Suprapubic skin (tissue), 4 donors: ENCODE measurements around the gene TRIM44.

Source experiments
- EP300 ChIP-seq: sonication (generic); formaldehyde crosslinking; IDR thresholded peaks from one replicate; pipeline ENCODE4 v1.6.1; 2017; ENCODE audit warnings: antibody characterized with exemption
- POLR2A ChIP-seq, 2 donors: fragments of 450-650 bp; IDR thresholded peaks; one replicate each; pipeline ENCODE4 v1.6.1; 2017; ENCODE audit warnings: antibody characterized with exemption in 2 of 2, mild to moderate bottlenecking in 2 of 2, moderate library complexity in 2 of 2
- POLR2AphosphoS5 ChIP-seq, 3 donors: sonication (generic); formaldehyde crosslinking; IDR thresholded peaks; one replicate each; pipeline ENCODE4 v1.6.1; 2017; ENCODE audit warnings: antibody characterized with exemption in 3 of 3
- TF ChIP-seq, protein P1 (sequence below), 2 donors: fragments of 200-600 bp in 1 of 2; fragments of 450-650 bp in 1 of 2; sonication (generic) in 1 of 2; IDR thresholded peaks; one replicate each; pipeline ENCODE4 v1.5.1; 2016 to 2019; ENCODE audit warnings: antibody characterized with exemption in 2 of 2, mild to moderate bottlenecking in 1 of 2, moderate library complexity in 1 of 2

- no peak for TF ChIP-seq POLR2A (IDR thresholded peaks at IDR 0.05)
- no peak for TF ChIP-seq EP300
- no peak for TF ChIP-seq POLR2AphosphoS5 (IDR thresholded peaks at IDR 0.05)
- TF ChIP-seq, protein P1, sequence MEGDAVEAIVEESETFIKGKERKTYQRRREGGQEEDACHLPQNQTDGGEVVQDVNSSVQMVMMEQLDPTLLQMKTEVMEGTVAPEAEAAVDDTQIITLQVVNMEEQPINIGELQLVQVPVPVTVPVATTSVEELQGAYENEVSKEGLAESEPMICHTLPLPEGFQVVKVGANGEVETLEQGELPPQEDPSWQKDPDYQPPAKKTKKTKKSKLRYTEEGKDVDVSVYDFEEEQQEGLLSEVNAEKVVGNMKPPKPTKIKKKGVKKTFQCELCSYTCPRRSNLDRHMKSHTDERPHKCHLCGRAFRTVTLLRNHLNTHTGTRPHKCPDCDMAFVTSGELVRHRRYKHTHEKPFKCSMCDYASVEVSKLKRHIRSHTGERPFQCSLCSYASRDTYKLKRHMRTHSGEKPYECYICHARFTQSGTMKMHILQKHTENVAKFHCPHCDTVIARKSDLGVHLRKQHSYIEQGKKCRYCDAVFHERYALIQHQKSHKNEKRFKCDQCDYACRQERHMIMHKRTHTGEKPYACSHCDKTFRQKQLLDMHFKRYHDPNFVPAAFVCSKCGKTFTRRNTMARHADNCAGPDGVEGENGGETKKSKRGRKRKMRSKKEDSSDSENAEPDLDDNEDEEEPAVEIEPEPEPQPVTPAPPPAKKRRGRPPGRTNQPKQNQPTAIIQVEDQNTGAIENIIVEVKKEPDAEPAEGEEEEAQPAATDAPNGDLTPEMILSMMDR (IDR thresholded peaks at IDR 0.05): no peak
Observed at GRCh38 chr11:35723493-35723892, 60.9 kb downstream of the TRIM44 start.
